ENCODE data around the gene RPS19BP1.
A peak's percentile ranks its signal among the peaks of the same experiment; 100 is the strongest.

RPS19BP1 gene

DNA sequence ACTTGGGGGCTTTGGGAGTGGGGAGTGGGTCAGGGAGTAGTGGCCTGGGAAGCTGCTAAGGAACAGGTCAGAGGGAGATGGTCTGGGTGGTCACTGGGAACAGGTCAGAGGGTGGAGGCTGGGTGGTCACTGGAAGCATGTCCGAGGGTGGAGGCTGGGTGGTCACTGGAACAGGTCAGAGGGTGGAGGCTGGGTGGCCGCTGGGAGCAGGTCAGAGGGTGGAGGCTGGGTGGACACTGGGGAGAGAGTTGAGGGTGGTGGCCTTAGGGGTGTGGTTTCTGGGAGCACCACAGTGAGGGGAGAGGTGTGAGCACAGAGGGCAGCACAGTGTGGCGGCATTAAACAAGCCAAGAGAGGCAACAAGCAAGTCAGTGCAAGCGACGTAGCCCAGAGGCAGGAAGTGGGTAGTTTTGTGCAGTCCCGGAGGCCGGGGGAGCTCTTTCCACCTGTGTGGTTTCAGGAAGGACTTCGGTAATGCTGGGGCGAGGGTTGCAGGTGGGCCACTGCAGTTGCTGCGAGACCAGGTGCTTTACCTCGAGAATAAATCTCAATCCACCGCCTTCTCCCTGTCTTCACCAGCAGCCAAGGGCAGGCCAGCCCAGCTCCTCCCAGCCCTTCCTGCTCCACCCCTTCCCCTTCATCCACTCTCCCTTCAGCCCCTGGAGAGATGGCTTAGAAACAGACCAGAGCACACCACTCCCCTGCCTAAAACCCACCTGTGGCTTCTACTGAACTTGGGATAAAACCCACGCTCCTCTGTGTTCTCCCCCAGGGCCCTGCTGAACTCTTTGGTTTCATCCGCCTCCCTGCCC, 34.8 kb upstream of the RPS19BP1 start:
- Mint-ChIP-seq H3K4me3 (no peak overlapping the region), H3K9me3 (peaks cover 8% of the 10 kb centered on the region), H3K27me3 (no peaks in the 10 kb centered on the region), H3K4me1 (ENCODE audit: low read depth) (peaks cover 13% of the 10 kb centered on the region), H3K27ac (peak overlapping the region; percentile 26), H3K36me3 (ENCODE audit: low read depth) (no peaks in the 10 kb centered on the region)

DNA sequence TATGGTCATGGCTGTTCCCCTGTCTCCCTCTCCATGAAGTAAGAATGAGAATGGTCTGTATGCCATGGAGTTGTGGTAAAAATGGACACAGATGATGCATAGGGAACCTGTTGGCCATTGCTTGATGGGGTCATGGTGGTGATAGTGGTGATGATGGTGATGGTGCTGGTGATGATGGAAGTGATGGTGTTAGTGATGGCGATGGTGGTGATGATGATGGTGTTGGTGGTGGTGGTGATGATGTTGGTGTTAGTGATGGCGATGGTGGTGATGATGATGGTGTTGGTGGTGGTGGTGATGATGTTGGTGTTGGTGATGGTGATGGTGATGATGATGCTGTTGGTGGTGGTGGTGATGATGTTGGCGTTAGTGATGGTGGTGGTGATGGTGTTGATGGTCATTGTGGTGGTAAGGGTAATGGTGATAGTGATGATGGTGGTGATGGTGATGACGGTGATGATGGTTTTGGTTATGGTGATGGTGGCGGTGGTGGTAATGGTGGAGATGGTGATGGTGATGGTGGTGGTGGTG, 32.9 kb upstream of the RPS19BP1 start:
- Mint-ChIP-seq H3K27ac (peak overlapping the region; percentile 53), H3K4me1 (ENCODE audit: low read depth) (peaks cover 13% of the 10 kb centered on the region), H3K27me3 (peaks cover 2% of the 10 kb centered on the region), H3K36me3 (ENCODE audit: low read depth) (no peaks in the 10 kb centered on the region), H3K9me3 (peaks cover 8% of the 10 kb centered on the region), H3K4me3 (no peak overlapping the region)

DNA sequence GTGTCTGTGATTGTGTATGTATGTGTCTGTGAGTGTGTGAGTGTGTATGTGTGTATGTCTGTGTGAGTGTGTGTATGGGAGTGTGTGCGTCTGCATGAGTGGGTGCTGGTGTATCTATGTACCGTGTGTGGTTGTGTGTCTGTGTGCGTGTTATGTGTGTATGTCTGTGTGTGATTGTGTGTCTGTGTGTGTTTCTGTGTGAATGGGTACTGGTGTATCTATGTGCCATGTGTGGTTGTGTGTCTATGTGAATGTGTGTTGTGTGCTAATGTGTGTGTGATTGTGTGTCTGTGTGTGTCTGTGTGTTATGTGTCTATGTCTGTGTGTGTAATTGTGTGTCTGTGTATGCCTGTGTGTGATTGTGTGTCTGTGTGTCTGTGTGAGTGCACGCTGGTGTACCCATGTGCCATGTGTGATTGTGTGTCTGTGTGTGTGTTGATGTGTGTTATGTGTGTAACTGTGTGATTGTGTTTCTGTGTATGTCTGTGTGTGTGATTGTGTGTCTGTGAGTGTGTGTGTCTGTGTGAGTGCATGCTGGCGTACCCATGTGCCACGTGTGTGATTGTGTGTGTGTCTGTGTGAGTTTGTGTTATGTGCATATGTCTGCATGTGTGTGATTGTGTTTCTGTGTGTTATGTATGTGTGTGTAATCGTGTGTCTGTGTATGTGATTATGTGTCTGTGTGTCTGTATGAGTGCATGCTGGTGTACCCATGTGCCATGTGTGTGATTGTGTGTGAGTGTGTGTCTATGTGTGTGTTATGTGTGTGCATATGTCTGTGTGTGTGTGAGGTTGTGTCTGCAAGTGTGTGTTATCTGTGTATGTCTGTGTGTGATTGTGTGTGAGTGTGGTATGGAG, 31.3 kb upstream of the RPS19BP1 start:
- Mint-ChIP-seq H3K9me3 (peaks cover 8% of the 10 kb centered on the region), H3K4me3 (no peak overlapping the region), H3K36me3 (ENCODE audit: low read depth) (no peaks in the 10 kb centered on the region), H3K4me1 (ENCODE audit: low read depth) (peaks cover 13% of the 10 kb centered on the region), H3K27me3 (peaks cover 10% of the 10 kb centered on the region), H3K27ac (no peak overlapping the region)

DNA sequence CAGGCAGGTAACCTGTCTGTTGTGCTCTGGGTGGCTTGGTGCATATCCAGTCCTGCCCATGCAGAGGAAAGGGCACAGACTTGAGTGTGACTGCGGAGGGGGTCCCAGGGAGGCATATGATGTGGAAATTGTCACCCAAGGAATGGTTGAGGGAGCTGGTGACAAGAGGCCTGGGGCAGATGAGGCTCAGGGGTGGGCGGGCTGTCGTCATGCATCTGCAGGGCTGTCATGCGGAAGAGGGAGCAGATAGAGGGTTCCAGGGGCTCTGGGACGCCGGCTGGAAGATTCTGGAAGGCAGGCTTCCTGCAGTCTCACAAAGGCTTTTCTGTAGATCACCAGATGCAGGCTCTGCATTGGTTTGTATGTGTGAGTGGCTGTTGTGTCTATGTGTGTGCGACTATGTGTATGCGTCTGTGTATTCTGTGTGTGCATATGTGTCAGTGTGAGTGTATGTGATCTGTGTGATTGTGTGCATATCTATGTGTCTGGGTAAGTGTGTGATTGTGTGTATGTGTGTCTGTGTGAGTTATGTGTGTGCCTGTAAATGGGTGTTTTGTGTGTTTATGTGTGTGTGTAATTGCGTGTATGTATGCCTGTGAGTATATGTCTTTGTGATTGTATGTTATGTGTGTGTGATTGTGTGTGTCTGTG, 30.4 kb upstream of the RPS19BP1 start:
- no peak overlapping the region for H3K27ac Mint-ChIP-seq
- H3K4me1 Mint-ChIP-seq (ENCODE audit: low read depth), result peaks cover 12% of the 10 kb centered on the region
- H3K4me3 Mint-ChIP-seq, result no peak overlapping the region
- no peaks in the 10 kb centered on the region for H3K36me3 Mint-ChIP-seq (ENCODE audit: low read depth)
- H3K9me3 Mint-ChIP-seq, result peaks cover 8% of the 10 kb centered on the region
- H3K27me3 Mint-ChIP-seq, result peaks cover 14% of the 10 kb centered on the region

DNA sequence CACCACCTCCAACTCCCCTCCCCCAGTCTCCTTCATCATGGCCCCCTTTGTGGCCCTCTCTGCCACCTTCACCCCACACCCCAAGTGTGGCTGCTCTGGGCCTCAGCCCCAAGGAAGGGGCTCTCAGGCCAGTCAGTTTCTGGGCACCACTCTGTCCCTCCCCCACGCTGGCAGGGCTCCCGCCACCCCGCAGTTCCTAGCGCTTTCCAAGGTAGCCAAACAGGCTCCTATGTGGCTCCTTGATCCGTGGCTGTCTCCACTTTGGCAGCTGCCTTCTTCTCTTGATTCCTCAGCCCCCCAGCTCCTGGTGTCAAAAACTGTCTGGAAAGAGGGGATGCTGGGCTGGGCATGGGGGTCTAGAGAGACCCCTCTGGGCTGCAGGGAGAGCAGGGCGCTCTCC, 27.6 kb upstream of the RPS19BP1 start:
- peaks cover 31% of the 10 kb centered on the region for H3K27me3 Mint-ChIP-seq
- no peak overlapping the region for H3K27ac Mint-ChIP-seq
- H3K36me3 Mint-ChIP-seq (ENCODE audit: low read depth), result no peaks in the 10 kb centered on the region

DNA sequence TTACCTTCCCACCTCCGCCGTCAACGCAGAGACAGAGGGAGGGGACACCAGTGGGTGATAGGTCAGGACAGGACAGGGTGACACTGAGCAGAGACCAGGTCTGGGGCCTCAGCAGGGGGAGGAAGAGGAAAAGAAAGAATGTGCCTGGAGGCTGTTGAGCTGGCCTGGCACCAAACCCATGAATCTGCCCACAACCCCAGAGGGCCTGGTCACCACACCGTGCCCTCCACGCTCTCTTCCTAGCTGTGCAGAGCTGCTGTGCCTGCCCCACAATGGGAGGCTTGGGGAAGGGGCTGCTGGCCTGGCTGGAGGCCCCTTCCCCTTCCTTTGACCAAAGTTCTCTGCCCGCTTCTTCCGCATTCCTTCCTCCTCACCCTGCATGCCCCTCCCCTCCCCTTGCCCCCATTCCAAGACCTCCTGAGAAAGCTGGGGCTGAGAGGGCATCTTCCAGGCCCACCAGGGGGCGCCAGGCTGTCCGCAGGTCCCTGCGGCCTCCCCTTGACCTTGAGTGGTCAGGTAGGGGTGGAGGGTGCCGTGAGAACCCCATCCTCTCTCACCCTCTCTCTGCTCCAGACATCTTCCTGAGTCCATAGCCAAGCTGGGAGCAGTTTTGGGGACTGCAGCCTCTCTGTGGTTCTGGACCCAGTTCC, 27.0 kb upstream of the RPS19BP1 start:
- Mint-ChIP-seq H3K27ac (no peak overlapping the region), H3K9me3 (no peaks in the 10 kb centered on the region), H3K36me3 (ENCODE audit: low read depth) (no peaks in the 10 kb centered on the region), H3K4me1 (ENCODE audit: low read depth) (peaks cover 4% of the 10 kb centered on the region), H3K27me3 (peaks cover 32% of the 10 kb centered on the region), H3K4me3 (no peak overlapping the region)

More for the DNA sequence above, 27.6 kb upstream of the RPS19BP1 start:
- H3K9me3 Mint-ChIP-seq, result no peaks in the 10 kb centered on the region
- peaks cover 4% of the 10 kb centered on the region for H3K4me1 Mint-ChIP-seq (ENCODE audit: low read depth)
- H3K4me3 Mint-ChIP-seq, result no peak overlapping the region

DNA sequence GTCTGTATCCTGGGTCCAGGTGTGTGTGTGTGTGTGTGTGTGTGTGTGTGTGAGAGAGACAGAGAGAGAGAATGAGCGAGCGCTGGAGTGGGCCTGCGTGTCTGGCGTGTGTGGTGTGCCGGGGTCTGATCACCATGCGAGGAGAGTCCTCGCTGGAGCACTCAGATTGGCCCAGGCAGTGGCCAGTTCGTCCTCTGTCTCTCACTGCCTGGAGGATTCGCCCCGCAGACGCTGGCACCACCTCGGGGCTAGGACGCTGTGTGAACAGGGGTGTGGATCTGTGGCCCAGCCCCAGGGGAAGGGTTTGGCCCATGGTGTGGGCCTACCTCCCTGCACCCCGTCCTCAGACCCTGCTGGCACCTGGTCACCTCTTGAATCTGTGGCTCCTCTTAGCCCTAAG, 26.4 kb upstream of the RPS19BP1 start:
- H3K27ac Mint-ChIP-seq, result no peak overlapping the region
- H3K4me1 Mint-ChIP-seq (ENCODE audit: low read depth), result peaks cover 4% of the 10 kb centered on the region
- H3K27me3 Mint-ChIP-seq, result peaks cover 38% of the 10 kb centered on the region
- no peak overlapping the region for H3K4me3 Mint-ChIP-seq
- H3K36me3 Mint-ChIP-seq (ENCODE audit: low read depth), result no peaks in the 10 kb centered on the region
- H3K9me3 Mint-ChIP-seq, result no peaks in the 10 kb centered on the region

DNA sequence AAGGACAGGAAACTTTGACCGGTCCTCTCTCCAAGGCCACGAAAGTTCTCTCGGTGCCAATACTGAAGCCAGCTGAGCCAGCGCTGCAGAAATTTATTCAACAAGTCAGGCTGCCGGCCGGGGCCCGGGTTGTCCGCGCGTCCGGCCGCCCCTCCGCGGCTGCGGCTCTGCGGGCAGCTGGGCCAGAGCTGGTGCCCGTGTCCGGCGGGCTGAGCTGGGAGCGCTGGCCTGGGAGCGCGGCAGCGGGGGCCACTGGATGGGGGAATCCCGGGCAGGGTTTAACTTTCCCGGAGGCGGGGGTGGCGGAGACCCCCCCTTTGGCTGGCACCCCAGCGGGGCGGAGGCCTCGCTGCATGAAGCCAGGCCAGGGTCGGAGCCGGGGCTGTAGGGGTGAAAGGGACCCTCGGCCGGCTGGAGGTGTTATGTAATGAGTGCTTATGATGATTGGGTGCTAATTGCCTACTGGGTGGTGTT, 25.7 kb upstream of the RPS19BP1 start:
- Mint-ChIP-seq H3K27ac (no peak overlapping the region), H3K4me3 (peak overlapping the region; percentile 51), H3K27me3 (peaks cover 39% of the 10 kb centered on the region), H3K36me3 (ENCODE audit: low read depth) (no peaks in the 10 kb centered on the region), H3K9me3 (no peaks in the 10 kb centered on the region), H3K4me1 (ENCODE audit: low read depth) (peaks cover 4% of the 10 kb centered on the region)

DNA sequence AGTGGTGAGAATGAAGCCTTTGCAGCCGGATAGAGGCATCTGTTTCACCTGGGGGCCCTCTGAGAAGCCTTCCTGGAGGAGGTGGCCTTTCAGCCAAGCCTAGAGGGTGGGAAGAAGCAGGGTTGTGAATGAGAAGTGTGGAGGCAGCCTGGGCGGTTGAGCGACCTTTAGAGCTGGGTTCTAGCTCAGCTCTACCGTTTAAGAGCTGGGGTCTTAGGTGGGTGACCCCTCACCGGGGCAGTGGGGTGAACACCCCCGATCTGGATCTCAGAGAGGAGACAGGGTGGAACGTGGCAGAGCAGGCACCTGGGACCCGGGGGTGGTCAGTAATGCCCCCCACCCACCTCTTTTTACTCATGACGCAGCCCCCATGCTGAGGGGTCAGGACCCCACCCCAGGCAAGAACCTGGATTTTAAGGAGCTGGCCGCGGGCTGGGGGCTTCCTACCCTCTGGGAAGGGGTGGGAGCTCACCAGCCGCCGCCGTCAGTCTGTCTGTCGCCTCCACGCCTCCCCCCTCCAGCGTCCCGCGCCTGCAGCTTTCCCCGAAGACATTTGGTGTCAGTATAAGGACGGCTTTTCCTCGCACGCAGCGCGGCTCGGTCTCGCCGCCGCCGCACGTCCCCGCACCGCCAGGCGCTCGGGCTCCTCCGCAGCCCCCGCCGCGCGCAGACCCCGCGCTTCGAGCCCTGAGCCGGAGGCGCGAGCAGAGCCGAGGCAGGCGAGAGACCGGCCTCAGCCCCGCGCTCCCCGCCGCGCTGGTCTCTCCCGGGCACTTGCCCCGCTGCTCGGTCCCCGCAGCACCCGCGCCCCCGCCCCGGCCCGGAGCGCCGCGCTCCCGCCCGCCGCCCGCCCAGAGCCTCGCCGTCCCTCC, 24.7 kb upstream of the RPS19BP1 start:
- Mint-ChIP-seq H3K4me3 (peak overlapping the region; percentile 65), H3K36me3 (ENCODE audit: low read depth) (no peaks in the 10 kb centered on the region), H3K27me3 (peaks cover 47% of the 10 kb centered on the region), H3K9me3 (no peaks in the 10 kb centered on the region), H3K4me1 (ENCODE audit: low read depth) (peaks cover 4% of the 10 kb centered on the region), H3K27ac (no peak overlapping the region)

DNA sequence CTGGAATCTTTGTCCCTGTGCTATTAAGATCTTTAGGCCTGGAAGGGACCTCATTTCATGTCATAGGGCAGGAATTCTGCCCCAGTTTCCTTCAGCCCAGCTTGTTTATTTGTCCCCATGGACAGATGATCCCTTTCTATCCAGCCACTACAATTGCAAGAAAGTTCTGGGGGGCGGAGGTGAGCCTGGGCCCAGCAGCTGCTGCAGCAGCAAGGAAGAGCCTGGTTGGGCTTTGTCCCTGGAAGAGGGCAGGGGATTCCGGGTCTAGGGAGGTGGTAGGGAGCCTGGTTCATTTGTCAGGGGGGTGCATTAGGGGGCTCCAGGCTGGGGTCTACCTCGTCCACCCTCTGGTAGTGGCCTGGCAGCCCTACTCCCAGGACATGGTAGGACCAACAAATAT, 21.6 kb upstream of the RPS19BP1 start:
- Mint-ChIP-seq H3K9me3 (no peaks in the 10 kb centered on the region), H3K27me3 (peaks cover 57% of the 10 kb centered on the region), H3K4me1 (ENCODE audit: low read depth) (peaks cover 4% of the 10 kb centered on the region), H3K4me3 (no peak overlapping the region), H3K27ac (no peak overlapping the region), H3K36me3 (ENCODE audit: low read depth) (no peaks in the 10 kb centered on the region)

DNA sequence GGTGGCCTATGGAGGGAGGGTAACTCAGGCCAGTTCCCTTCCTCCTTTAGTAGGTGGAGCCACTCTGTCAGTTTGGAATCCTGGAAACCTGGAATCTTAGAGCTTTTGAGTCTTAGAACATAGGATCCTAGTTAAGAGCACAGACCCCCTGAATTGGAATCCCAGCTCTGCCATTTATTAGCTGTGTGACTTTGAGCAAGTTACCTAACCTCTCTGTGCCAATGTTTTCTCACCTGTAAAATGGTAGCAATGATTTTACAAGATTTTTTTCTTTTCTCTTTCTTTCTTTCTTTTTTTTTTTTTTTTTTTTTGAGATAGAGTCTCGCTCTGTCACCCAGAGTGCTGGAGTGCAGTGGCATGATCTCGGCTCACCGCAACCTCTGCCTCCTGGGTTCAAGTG, 20.9 kb upstream of the RPS19BP1 start:
- Mint-ChIP-seq H3K4me3 (no peak overlapping the region), H3K4me1 (ENCODE audit: low read depth) (peaks cover 4% of the 10 kb centered on the region), H3K27me3 (peaks cover 52% of the 10 kb centered on the region), H3K9me3 (no peaks in the 10 kb centered on the region), H3K27ac (no peak overlapping the region), H3K36me3 (ENCODE audit: low read depth) (no peaks in the 10 kb centered on the region)

DNA sequence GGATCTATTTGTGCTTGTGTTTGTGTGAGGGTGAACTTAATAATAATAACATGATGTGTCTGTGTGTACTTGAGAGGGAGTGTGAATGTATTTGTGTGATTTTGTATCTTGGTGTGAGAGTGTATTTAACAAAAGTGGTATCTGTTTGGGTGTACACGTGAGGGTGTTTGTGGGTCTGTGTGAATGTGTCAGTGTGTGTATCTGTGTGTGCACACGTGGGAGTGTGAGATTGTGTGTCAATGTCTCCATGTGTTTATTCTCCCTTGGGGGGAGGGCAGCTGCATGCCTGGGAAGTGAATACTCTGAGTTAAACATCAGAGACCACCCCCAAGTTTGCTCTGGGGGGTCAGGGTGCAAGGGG, 15.0 kb upstream of the RPS19BP1 start:
- peaks cover 16% of the 10 kb centered on the region for H3K4me1 Mint-ChIP-seq (ENCODE audit: low read depth)
- H3K4me3 Mint-ChIP-seq, result no peak overlapping the region
- no peak overlapping the region for H3K27ac Mint-ChIP-seq
- H3K27me3 Mint-ChIP-seq, result peaks cover 58% of the 10 kb centered on the region
- H3K9me3 Mint-ChIP-seq, result no peaks in the 10 kb centered on the region
- no peaks in the 10 kb centered on the region for H3K36me3 Mint-ChIP-seq (ENCODE audit: low read depth)

DNA sequence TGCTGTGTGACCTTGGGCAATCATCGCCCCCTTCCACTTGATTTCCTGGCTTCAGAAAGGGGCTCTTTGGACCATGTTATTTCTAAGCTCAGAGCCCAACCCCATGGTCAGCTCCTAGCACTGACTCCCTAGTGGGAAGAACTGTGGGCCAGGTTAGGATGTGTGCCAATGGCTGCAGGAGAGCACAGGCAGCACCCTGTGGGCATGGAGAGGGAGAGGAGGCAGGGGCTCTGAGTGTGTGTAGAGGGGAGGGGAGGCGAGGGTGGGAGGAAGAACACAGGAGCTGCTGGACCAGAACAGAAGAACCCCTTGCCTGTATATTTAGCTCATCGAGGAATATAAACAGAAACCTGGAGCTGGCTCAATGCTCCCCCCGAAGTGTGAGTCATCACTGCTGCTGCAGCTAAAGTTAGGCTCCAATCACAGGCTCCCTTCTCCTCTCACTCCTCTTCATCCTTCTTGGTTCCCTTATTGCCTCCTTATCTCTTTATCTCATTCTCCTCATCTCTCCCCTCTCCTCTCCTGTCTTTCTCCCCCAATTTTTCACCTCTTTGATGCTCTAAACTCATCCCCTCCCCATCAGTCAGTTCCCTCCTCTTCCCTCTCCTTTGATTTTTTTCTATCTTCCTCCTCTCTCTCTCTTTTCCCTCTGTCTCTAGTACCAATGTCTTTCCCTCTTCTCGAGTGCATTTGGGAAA, 14.5 kb upstream of the RPS19BP1 start:
- Mint-ChIP-seq H3K36me3 (ENCODE audit: low read depth) (no peaks in the 10 kb centered on the region), H3K27ac (no peak overlapping the region), H3K4me1 (ENCODE audit: low read depth) (peaks cover 16% of the 10 kb centered on the region), H3K4me3 (no peak overlapping the region), H3K27me3 (peaks cover 57% of the 10 kb centered on the region), H3K9me3 (no peaks in the 10 kb centered on the region)

Data from stimulated activated naive CD8-positive, alpha-beta T cell treated with anti-CD3 and anti-CD28 coated beads, Interleukin-15, Interleukin-2, amounts not matched to agents 100 ng/mL and 50 ng/mL, for 24 hours (primary cell).